ENCODE data around the gene ITLN1.

GRCh38 chr1:160834945-160835565 is 49.9 kb downstream of the ITLN1 start:
- TF ChIP-seq CTCF (IDR thresholded peaks at IDR 0.05) = no peak
- no peak for TF ChIP-seq POLR2A (IDR thresholded peaks at IDR 0.05)
